ENCODE measurements around the gene DUXB. TPM values are rescaled to one million over a fixed set of nuclear protein-coding genes. Genes with fewer than 3 reads are reported as not detected.

Gene DUXB
- total and polyA plus RNA-seq, 8 donors: not detected

GRCh38 chr16:75703306-75703705 lies 2.0 kb upstream of the DUXB start:
- WGBS, 5 donors: 80 to 94% (median 87%) methylated on average over 4 of the region's 4 CpGs
- H3K9me3 ChIP-seq: no peaks in the 10 kb centered on the region
- no peaks in the 10 kb centered on the region for H3K36me3 ChIP-seq
- TF ChIP-seq EP300 (IDR thresholded peaks at IDR 0.05) (no peak), POLR2A (IDR thresholded peaks at IDR 0.05) (no peak), CTCF (IDR thresholded peaks at IDR 0.05) (no peak), POLR2AphosphoS5 (IDR thresholded peaks at IDR 0.05) (no peak)
- DNase-seq: no peak
- intact Hi-C loops (cut with DNase I; ENCODE audit: low total_unique reads): no loop called here
- H3K4me3 ChIP-seq: no peak overlapping the region
- H3K4me1 ChIP-seq: no peaks in the 10 kb centered on the region
- H3K27ac ChIP-seq: no peak overlapping the region
- H3K27me3 ChIP-seq: no peaks in the 10 kb centered on the region

GRCh38 chr16:75702242-75702641 lies 981 bp upstream of the DUXB start:
- Histone ChIP-seq H3K27me3 (no peaks in the 10 kb centered on the region), H3K4me3 (no peak overlapping the region), H3K4me1 (no peaks in the 10 kb centered on the region), H3K9me3 (no peaks in the 10 kb centered on the region), H3K36me3 (no peaks in the 10 kb centered on the region), H3K27ac (no peak overlapping the region)
- intact Hi-C loops (cut with DNase I; ENCODE audit: low total_unique reads): no loop called here
- TF ChIP-seq CTCF (IDR thresholded peaks at IDR 0.05) (no peak), POLR2AphosphoS5 (IDR thresholded peaks at IDR 0.05) (no peak), POLR2A (IDR thresholded peaks at IDR 0.05) (no peak), EP300 (IDR thresholded peaks at IDR 0.05) (no peak)
- WGBS, 5 donors: 70 to 86% (median 78%) methylated on average over 2 of the region's 2 CpGs
- no peak for DNase-seq

GRCh38 chr16:75697571-75697970 lies 3.7 kb downstream of the DUXB start:
- Histone ChIP-seq H3K27ac (no peak overlapping the region), H3K27me3 (no peaks in the 10 kb centered on the region), H3K4me1 (no peaks in the 10 kb centered on the region), H3K4me3 (no peak overlapping the region), H3K36me3 (no peaks in the 10 kb centered on the region), H3K9me3 (no peaks in the 10 kb centered on the region)
- no peak for DNase-seq
- WGBS, 5 donors: 87 to 95% (median 92%) methylated on average over 5 of the region's 5 CpGs
- TF ChIP-seq POLR2A (IDR thresholded peaks at IDR 0.05) (no peak), EP300 (IDR thresholded peaks at IDR 0.05) (no peak), POLR2AphosphoS5 (IDR thresholded peaks at IDR 0.05) (no peak), CTCF (IDR thresholded peaks at IDR 0.05) (no peak)
- intact Hi-C loops (cut with DNase I; ENCODE audit: low total_unique reads): no loop called here

- Histone ChIP-seq H3K4me1 (peaks cover 0 to 4% (median 0%) of the 10 kb centered on the region in 4 donors), H3K9me3 (no peaks in the 10 kb centered on the region), H3K36me3 (no peaks in the 10 kb centered on the region), H3K27me3 (no peaks in the 10 kb centered on the region), H3K27ac (no peak overlapping the region), H3K4me3 (no peak overlapping the region)
- TF ChIP-seq POLR2A (IDR thresholded peaks at IDR 0.05) (no peak), CTCF (IDR thresholded peaks at IDR 0.05) (no peak), POLR2AphosphoS5 (IDR thresholded peaks at IDR 0.05) (no peak), EP300 (IDR thresholded peaks at IDR 0.05) (no peak)
- intact Hi-C loops (cut with DNase I; ENCODE audit: low total_unique reads): no loop called here
- no peak for DNase-seq
- 74 to 81% (median 77%) methylated on average over 6 of the region's 6 CpGs for WGBS, 5 donors
Measured at GRCh38 chr16:75695708-75696107, 5.6 kb downstream of the DUXB start.

All from stomach (tissue), 9 donors.